ENCODE results near the gene IARS2. TPM values are rescaled to one million over a fixed set of nuclear protein-coding genes. Genes with fewer than 3 reads are reported as not detected.
"Not testable (repeated sequence)": the region's sequence is repeated elsewhere in the genome, so short reads cannot be mapped to it uniquely, and the experiment has no call there.

IARS2 gene
- total RNA-seq, 1 donor from 2014 or later: 35.4 TPM

DNA sequence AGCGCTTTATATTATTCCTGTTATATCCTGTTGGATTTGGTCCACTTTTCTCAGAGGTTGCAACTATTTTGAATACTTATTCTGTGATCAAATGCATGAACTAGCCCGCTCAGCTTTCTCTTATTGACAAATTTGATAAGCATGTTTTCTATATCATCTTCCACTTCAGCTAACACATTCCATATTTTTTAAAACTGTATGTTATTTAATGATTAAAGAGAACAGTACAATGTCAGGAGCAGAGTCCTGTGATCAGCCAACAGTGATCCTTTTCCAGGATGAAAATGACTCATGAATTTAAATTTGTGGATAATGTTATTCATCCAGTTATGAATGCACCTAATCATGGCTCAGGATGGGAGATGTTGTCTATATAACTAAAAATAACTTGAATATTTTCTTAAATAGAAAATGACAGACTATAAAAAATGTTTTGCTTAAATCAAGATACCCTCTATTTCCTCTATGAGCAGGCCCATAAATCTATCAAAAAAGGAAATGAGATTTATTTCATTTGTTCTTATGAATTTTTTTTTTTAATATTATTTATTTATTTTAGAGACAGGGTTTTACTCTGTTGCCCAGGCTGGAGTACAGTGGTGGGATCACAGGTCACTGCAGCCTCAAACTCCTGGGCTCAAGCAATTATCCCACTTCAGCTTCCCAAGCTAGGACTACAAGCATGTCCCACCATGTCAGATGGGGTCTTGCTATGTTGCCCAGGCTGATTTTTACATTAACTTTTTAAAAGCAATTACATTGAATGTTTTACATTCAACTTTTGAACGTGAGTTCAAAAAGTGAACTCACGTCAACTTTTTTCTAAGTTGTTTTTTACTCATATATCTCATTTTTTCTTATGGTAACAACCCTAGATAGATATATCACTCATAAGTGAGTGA, 16.8 kb upstream of the IARS2 start:
- no peak overlapping the region for H3K27ac Mint-ChIP-seq (ENCODE audit: unreplicated experiment)
- no peak overlapping the region for H3K4me3 Mint-ChIP-seq (ENCODE audit: unreplicated experiment)
- TF ChIP-seq, protein P1, sequence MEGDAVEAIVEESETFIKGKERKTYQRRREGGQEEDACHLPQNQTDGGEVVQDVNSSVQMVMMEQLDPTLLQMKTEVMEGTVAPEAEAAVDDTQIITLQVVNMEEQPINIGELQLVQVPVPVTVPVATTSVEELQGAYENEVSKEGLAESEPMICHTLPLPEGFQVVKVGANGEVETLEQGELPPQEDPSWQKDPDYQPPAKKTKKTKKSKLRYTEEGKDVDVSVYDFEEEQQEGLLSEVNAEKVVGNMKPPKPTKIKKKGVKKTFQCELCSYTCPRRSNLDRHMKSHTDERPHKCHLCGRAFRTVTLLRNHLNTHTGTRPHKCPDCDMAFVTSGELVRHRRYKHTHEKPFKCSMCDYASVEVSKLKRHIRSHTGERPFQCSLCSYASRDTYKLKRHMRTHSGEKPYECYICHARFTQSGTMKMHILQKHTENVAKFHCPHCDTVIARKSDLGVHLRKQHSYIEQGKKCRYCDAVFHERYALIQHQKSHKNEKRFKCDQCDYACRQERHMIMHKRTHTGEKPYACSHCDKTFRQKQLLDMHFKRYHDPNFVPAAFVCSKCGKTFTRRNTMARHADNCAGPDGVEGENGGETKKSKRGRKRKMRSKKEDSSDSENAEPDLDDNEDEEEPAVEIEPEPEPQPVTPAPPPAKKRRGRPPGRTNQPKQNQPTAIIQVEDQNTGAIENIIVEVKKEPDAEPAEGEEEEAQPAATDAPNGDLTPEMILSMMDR (IDR thresholded peaks at IDR 0.05; ENCODE audit: partially characterized antibody, unreplicated experiment): no peak
- H3K9me3 Mint-ChIP-seq (ENCODE audit: unreplicated experiment): no peaks in the 10 kb centered on the region
- H3K36me3 Mint-ChIP-seq (ENCODE audit: unreplicated experiment): no peaks in the 10 kb centered on the region
- H3K27me3 Mint-ChIP-seq (ENCODE audit: unreplicated experiment): no peaks in the 10 kb centered on the region
- H3K4me1 Mint-ChIP-seq (ENCODE audit: low read depth, unreplicated experiment): no peaks in the 10 kb centered on the region
- DNase-seq: no peak

DNA sequence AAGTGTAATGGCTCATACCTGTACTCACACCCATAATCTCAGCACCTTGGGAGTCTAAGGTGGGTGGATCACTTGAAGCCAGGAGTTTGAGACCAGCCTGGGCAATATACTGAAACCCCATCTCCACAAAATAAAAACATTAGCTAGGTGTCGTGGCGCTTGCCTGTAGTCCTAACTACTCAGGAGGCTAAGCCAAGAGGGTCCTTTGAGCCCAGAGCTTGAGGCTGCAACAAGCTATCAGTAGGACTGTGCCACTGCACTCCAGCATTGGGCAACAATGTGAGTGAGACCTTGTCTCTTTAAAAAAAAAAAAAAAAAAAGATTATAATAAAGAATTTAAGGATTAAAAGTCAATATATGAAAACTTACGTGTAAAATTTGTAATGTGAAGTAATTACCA, 16.0 kb upstream of the IARS2 start:
- TF ChIP-seq, protein P1 (IDR thresholded peaks at IDR 0.05; ENCODE audit: partially characterized antibody, unreplicated experiment): no peak
- Mint-ChIP-seq H3K27ac (ENCODE audit: unreplicated experiment) (no peak overlapping the region), H3K9me3 (ENCODE audit: unreplicated experiment) (no peaks in the 10 kb centered on the region)

DNA sequence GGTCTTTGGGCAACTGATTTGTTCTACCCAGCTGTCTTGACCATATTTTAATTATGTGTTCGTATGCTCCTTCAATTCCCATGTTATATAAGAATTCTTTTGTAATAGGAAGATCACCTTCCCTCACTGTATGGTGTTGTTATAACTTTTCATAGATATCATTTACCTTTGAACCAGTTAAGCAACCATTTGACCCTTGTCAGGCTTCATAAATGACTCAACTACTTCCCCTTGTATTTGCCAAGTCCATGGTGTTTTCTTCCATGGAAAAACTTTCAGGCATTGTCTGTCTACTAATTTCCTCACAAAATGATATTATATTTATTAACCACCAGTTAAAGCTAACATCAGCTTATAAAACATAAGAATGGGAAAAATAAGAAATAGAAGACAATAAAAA, 9.5 kb upstream of the IARS2 start:
- Mint-ChIP-seq H3K9me3 (ENCODE audit: unreplicated experiment) (no peaks in the 10 kb centered on the region), H3K36me3 (ENCODE audit: unreplicated experiment) (no peaks in the 10 kb centered on the region), H3K27ac (ENCODE audit: unreplicated experiment) (no peak overlapping the region), H3K27me3 (ENCODE audit: unreplicated experiment) (peaks cover under 1% of the 10 kb centered on the region), H3K4me1 (ENCODE audit: low read depth, unreplicated experiment) (peaks cover 2% of the 10 kb centered on the region), H3K4me3 (ENCODE audit: unreplicated experiment) (no peak overlapping the region)
- TF ChIP-seq, protein P1 (IDR thresholded peaks at IDR 0.05; ENCODE audit: partially characterized antibody, unreplicated experiment): no peak
- DNase-seq: no peak

More for the DNA sequence above, 16.0 kb upstream of the IARS2 start:
- H3K4me3 Mint-ChIP-seq (ENCODE audit: unreplicated experiment): no peak overlapping the region
- no peaks in the 10 kb centered on the region for H3K27me3 Mint-ChIP-seq (ENCODE audit: unreplicated experiment)
- no peaks in the 10 kb centered on the region for H3K36me3 Mint-ChIP-seq (ENCODE audit: unreplicated experiment)
- no peaks in the 10 kb centered on the region for H3K4me1 Mint-ChIP-seq (ENCODE audit: low read depth, unreplicated experiment)
- DNase-seq: no peak

DNA sequence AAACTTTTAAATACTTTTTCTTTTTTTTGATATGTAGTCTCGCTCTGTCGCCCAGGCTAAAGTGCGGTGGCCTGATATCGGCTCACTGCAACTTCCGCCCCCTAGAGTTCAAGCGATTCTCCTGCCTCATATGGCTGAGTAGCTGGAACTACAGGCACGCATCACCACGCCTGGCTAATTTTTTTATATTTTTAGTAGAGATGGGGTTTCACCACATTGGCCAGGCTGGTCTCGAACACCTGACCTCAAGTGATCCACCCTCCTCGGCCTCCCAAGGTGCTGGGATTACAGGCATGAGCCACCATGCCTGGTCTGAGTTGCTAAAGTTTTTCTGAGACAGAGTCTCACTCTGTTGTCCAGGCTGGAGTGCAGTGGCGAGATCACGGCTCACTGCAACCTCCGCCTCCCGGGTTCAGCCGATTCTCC, 7.7 kb upstream of the IARS2 start:
- not testable (repeated sequence) for H3K4me3 Mint-ChIP-seq (ENCODE audit: unreplicated experiment); H3K4me1 Mint-ChIP-seq (ENCODE audit: low read depth, unreplicated experiment); H3K27me3 Mint-ChIP-seq (ENCODE audit: unreplicated experiment); H3K27ac Mint-ChIP-seq (ENCODE audit: unreplicated experiment); H3K36me3 Mint-ChIP-seq (ENCODE audit: unreplicated experiment); H3K9me3 Mint-ChIP-seq (ENCODE audit: unreplicated experiment)
- peak; percentile 37 for DNase-seq
- TF ChIP-seq, protein P1 (IDR thresholded peaks at IDR 0.05; ENCODE audit: partially characterized antibody, unreplicated experiment): peak; percentile 39

All from glutamatergic neuron (in vitro differentiated cells).